ENCODE results near the gene DENND10.

DNA sequence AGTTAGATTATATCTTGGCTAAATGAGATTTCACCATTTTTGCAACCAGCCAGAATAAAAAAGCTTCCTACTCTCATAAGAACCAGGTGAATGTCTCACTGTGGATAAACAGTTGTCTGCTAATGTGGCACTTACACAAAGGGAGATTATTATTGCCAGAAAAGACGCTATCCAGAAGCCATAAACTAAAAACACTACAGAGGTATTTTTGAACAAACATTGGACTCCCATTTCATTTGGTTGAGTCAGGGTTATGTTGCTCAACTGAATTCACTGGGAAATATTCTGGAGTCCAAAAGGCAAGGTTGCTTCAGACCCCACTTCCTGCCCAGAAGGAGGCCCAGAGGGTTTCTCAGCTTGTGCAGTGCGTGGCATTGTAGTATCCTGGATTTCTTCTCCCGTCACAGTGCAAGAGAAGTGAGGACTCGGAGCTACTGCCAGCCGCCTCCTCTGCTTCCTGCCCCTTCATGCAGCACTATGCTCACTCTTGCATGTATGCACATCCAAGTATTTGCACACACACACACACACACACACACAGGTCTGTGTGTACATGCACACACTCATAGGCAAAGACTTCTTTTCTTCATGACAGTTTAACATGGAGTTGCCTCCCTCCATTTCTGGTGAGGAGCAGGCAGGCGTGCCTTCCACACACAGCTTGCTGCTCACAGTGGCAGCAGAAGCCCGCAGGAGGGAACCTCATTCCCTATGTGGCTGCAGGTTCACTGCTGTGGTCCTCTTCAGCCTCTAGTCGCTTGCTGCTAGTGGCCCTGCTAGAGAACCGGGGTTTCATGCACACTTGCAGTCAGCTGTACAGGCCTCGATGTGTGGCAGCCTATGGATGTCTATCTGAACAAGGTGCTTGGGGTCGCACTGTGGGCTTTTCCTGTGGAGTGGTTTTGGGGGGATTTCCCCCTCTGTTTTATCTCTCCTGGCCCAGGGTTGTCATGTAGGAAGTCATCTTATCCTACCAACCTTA is 10.1 kb downstream of the DENND10 start:
- TF ChIP-seq, protein P1, sequence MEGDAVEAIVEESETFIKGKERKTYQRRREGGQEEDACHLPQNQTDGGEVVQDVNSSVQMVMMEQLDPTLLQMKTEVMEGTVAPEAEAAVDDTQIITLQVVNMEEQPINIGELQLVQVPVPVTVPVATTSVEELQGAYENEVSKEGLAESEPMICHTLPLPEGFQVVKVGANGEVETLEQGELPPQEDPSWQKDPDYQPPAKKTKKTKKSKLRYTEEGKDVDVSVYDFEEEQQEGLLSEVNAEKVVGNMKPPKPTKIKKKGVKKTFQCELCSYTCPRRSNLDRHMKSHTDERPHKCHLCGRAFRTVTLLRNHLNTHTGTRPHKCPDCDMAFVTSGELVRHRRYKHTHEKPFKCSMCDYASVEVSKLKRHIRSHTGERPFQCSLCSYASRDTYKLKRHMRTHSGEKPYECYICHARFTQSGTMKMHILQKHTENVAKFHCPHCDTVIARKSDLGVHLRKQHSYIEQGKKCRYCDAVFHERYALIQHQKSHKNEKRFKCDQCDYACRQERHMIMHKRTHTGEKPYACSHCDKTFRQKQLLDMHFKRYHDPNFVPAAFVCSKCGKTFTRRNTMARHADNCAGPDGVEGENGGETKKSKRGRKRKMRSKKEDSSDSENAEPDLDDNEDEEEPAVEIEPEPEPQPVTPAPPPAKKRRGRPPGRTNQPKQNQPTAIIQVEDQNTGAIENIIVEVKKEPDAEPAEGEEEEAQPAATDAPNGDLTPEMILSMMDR (IDR thresholded peaks at IDR 0.05; ENCODE audit: low read depth, low read length): no peak
- TF ChIP-seq EZH2phosphoT487 (IDR thresholded peaks at IDR 0.05; ENCODE audit: low read depth): no peak
